GM21529 (cell line): ENCODE data around the gene EEPD1.
"Not testable (repeated sequence)": the region's sequence is repeated elsewhere in the genome, so short reads cannot be mapped to it uniquely, and the experiment has no call there.

Experiments used
- ATAC-seq: cut with Tn5 transposase; IDR thresholded peaks from one replicate; pipeline ENCODE4 v1.9.1; 2021; ENCODE audit not compliant: unreplicated experiment

EEPD1 gene

GRCh38 chr7:36214608-36215456, 61.8 kb downstream of the EEPD1 start:
- no peak for ATAC-seq

- no peak for ATAC-seq
Observed at GRCh38 chr7:36215457-36215765, 62.4 kb downstream of the EEPD1 start.

DNA sequence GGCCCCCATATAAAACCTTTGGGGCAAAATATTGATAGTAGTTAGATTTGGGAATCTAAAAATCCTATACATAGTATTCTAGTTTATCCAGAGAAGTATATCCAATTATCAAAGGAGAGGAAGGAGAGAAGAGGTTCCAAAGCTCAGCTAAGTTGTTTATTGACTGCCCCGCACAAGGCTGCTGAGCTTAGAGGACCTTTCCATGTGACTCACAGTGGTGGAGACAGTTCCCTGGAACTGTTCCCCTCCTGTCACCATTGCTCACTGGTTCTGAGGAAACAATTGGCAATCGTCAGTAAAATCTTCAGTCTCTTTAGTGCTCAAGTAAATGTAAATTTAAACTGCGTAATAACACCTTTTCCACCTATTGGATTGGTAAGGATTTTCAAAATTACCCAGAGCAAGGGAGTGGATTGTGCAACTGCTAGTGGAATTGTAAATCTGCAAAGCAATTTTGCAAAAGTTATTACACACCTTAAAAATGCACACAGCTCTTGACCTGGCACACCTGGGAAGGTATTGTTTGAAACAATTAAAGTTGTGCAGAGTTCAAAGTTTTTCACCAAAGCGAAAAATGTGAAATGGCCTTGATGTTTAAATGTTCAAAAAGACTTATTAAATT, 63.1 kb downstream of the EEPD1 start:
- no peak for ATAC-seq

- ATAC-seq: no peak
Observed at GRCh38 chr7:36217211-36217960, 64.3 kb downstream of the EEPD1 start.

DNA sequence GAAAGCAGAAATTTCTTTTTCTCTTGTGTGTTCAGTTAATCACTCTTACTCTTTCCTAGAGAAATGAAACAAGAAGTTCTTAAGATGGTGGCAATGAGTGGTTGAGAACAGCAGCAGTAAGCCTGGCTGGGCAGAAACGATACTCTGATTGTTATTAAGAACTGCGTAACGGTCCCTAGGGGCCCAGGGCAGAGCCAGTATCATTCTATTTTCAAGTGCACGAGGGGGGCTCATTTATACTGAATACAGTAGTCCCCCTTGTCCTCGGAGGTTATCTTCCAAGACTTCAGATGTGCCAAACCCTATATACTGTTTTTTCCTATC, 64.9 kb downstream of the EEPD1 start:
- ATAC-seq: no peak

GRCh38 chr7:36219429-36219828, 66.4 kb downstream of the EEPD1 start:
- ATAC-seq: no peak

- ATAC-seq: no peak
Observed at GRCh38 chr7:36223851-36224250, 70.8 kb downstream of the EEPD1 start.

GRCh38 chr7:36224934-36225858, 72.1 kb downstream of the EEPD1 start:
- ATAC-seq: no peak

- ATAC-seq: no peak
Observed at GRCh38 chr7:36226151-36226550, 73.1 kb downstream of the EEPD1 start.

DNA sequence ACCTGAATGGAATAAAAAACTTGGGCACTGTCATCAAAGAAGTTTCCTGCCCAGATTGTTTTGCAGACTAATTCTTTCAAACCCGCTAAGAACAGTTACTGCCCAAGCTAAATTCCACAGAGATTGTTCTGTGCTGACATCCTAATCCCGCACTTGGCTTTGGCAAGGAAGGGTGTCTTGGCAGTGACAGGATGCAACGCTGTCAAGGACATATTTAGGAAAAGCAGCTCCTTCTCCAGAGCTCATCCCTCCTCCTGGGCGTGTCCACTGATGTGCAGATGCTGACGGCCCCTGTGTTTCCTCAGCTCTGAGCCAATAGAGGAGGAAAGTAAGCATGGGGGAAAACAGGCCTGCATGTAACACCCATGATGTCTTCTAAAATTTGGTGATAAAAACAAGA, 74.2 kb downstream of the EEPD1 start:
- no peak for ATAC-seq

DNA sequence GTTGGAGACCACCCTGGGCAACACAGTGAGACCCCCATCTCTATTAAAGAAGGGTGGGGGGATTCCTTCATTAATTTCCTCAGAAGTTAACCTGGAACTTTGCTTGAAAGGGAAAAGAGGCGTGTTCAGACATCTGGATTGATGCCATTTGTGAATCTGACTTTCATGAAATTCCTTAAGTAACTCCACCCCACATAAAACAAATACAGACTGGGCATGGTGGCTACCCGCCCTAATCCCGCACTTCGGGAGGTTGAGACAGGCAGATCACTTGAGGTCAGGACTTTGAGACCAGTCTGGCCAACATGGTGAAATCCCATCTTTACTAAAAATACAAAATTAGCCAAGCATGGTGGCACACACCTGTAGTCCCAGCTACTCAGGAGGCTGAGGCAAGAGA, 75.0 kb downstream of the EEPD1 start:
- no peak for ATAC-seq

- ATAC-seq: no peak
Observed at GRCh38 chr7:36231406-36231805, 78.4 kb downstream of the EEPD1 start.

GRCh38 chr7:36232555-36232954, 79.5 kb downstream of the EEPD1 start:
- no peak for ATAC-seq

GRCh38 chr7:36232971-36233550, 80.0 kb downstream of the EEPD1 start:
- ATAC-seq: no peak

DNA sequence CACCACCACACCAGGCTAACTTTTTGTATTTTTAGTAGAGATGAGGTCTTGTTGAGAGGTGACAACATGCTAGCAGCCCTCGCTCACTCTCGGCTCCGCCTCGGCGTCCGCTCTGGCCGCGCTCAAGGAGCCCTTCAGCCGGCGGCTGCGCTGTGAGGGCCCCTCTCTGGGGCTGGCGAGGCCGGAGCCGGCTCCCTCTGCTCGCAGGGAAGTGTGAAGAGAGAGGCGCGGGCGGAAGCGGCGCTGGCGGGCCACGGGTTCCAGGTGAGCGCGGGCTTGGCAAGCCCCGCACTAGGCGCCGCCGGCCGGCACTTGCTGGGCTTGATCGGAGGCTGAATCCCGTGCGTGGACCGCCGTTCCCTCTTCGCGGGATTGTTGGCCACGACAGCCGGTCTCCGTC, 83.0 kb downstream of the EEPD1 start:
- no peak for ATAC-seq

DNA sequence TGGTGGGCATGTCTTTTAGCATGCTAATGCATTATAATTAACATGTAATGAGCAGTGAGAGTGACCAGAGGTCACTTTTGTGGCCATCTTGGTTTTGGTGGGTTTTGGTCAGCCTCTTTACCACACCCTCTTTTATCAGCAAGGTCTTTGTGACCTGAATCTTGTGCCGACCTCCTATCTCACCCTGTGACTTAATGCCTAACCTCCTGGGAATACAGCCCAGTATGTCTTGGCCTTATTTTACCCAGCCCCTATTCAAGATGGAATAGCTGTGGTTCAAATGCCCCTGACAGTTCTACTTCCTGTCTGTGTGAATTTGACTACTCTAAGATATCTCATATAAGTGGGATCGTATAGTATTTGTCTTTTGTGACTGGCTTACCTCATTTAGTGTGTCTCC, 85.1 kb downstream of the EEPD1 start:
- ATAC-seq: no peak

DNA sequence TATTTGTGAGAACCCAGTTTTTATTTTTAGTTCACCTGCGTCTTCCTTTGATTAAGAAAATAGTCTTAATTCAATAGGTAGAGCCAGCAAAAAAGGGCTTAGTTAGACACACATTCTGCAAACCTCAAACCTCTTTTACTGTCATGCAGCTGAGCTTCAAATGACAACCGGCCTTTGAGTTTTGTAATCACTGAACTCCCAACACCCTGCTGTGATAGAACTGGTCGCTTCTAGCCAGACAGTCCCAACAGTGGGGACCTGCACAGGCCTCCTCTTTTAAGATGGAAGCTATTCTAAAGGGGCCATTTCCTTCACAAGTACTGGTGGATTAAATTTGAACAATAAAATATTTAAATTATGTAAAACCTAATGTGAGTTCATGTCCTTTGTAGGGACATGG, 90.3 kb downstream of the EEPD1 start:
- ATAC-seq: not testable (repeated sequence)

DNA sequence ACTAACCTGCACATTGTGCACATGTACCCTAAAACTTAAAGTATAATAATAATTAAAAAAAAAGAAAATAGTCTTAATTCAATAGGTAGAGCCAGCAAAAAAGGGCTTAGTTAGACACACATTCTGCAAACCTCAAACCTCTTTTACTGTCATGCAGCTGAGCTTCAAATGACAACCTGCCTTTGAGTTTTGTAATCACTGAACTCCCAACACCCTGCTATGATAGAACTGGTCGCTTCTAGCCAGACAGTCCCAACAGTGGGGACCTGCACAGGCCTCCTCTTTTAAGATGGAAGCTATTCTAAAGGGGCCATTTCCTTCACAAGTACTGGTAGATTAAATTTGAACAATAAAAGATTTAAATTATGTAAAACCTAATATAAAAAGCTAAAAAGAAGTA, 90.9 kb downstream of the EEPD1 start:
- not testable (repeated sequence) for ATAC-seq

- no peak for ATAC-seq
Observed at GRCh38 chr7:36244429-36244828, 91.4 kb downstream of the EEPD1 start.

DNA sequence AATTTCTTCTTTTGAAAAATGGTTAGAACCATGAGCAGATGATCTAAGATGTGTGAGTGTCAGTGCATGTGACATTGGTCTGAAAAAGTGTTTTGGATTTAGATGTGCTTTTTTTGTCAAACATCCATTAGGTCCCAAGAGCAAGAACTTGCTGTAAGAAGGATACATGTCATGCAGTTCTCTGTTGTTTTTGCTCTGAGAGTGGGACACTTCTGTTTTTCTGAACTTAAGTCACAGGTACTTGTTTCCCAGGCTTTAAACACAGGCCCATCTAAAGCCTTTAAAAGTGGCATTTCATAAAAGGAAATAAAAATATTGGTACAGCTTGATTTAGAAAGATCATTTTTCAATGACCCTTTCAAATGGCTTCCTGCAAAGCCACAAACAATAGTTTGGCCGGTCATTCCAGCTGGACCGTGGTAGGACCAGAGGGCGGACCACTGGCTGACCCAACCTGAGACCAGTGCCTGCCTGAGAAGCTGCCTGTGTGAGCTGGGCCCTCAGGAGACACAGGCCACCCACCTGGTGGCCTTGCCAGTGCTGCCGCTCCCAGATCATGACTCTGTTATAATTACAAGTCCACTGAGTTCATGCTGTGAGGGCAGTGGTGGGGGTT, 92.7 kb downstream of the EEPD1 start:
- no peak for ATAC-seq
